Measurements from ENCODE around the gene BHLHA15. TPM values are rescaled to one million over a fixed set of nuclear protein-coding genes. Genes with fewer than 3 reads are reported as not detected.

BHLHA15 gene
- polyA plus RNA-seq, 1 donor (not counting 4 experiments of a cell fraction or from before 2014, with no cell fraction given), result not detected

- Histone ChIP-seq H3K79me2 (ENCODE audit: control insufficient read depth, insufficient read depth, low read length) (no peaks in the 10 kb centered on the region), H3K9me1 (ENCODE audit: control insufficient read depth, extremely low read depth, insufficient read depth, low read length) (no peaks in the 10 kb centered on the region)
- dilution Hi-C loops (cut with MboI; ENCODE audit: extremely low pct_ligation_motif_present, low sequenced_read_pairs), result no loop called here
Observed at GRCh38 chr7:98223351-98223897, 12.2 kb downstream of the BHLHA15 start.

DNA sequence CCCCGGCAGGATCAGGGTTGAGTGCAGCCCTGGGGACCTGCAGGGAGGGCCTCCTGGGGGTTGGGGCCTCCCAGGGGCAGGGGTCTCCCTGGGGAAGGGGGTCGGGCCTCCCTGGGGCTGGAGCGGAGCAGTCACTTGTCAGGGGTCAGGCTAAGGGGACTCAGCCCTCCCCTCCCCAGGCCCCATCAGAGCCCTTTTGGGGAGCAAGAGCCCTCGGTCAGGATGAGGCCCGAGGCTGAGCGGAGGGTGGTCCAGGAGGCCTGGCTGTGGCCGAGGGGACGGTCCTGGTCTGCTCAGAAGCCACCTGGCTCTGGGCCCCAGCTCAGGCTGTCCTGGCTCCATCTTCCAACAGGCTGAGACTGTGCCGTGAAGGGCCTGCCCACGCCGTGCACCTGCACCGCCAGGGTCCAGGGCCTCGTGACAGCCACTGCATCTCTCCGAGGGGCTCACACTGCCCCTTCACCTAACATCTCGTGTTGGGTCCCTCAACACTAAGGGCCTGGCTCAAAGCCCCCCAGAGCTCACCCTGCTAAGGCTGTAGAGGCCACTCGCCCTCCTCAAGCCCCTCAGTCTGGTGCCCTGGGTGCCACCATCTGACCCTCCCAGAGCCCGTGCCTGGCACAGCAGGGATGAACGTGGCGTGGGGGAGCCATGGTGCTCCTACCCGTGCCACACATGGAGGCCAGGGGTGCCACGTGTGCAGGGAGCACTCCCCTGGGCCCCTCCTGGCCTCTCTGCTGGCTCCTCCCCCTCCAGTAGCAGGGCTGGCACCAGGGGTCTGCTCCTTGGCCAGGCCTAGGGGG is 12.9 kb downstream of the BHLHA15 start:
- Histone ChIP-seq H3K27me3 (ENCODE audit: control insufficient read depth, extremely low read depth, insufficient read depth, low read length) (no peaks in the 10 kb centered on the region), H3K9me3 (ENCODE audit: control insufficient read depth, low read depth, low read length) (no peaks in the 10 kb centered on the region), H3K9me1 (ENCODE audit: control insufficient read depth, extremely low read depth, insufficient read depth, low read length) (no peaks in the 10 kb centered on the region), H3K9ac (ENCODE audit: control insufficient read depth, extremely low read depth, insufficient read depth, low read length) (no peak overlapping the region), H3K4me3 (ENCODE audit: control insufficient read depth in 2 of 3, extremely low read depth in 1 of 3, insufficient read depth in 2 of 3, low read depth in 1 of 3, low read length in 3 of 3) (no peak overlapping the region), H2AFZ (ENCODE audit: control insufficient read depth, low read length) (no peak overlapping the region), H4K20me1 (ENCODE audit: control insufficient read depth, extremely low read depth, insufficient read depth, low read length) (no peaks in the 10 kb centered on the region), H3K4me2 (ENCODE audit: control insufficient read depth, extremely low read depth, insufficient read depth, low read depth, low read length) (no peak overlapping the region), H3K79me2 (ENCODE audit: control insufficient read depth, insufficient read depth, low read length) (no peaks in the 10 kb centered on the region), H3K36me3 (ENCODE audit: control insufficient read depth in 2 of 2, extremely low read depth in 1 of 2, insufficient read depth in 2 of 2, low read length in 2 of 2) (peaks cover 0 to 3% of the 10 kb centered on the region in 2 experiments), H3K27ac (ENCODE audit: control insufficient read depth, insufficient read depth, low read length) (no peak overlapping the region), H3K4me1 (ENCODE audit: control insufficient read depth, extremely low read depth, insufficient read depth, low read length) (no peaks in the 10 kb centered on the region)
- FAIRE-seq (no peak), DNase-seq (ENCODE audit: low read depth, low spot score) (no peak)
- dilution Hi-C loops (cut with MboI; ENCODE audit: extremely low pct_ligation_motif_present, low sequenced_read_pairs), result no loop called here
- no peak for TF ChIP-seq CTCF (optimal IDR thresholded peaks at IDR 0.05 in 1 of 3, IDR thresholded peaks at IDR 0.05 in 1 of 3, conservative IDR thresholded peaks at IDR 0.05 in 1 of 3; ENCODE audit: extremely low read depth in 1 of 3, insufficient read depth in 2 of 3, low read length in 3 of 3)
- no peak for TF ChIP-seq EZH2 (IDR thresholded peaks at IDR 0.05; ENCODE audit: low read length)

More at GRCh38 chr7:98223351-98223897, 12.2 kb downstream of the BHLHA15 start:
- Histone ChIP-seq H3K27ac (ENCODE audit: control insufficient read depth, insufficient read depth, low read length) (no peak overlapping the region), H3K9me3 (ENCODE audit: control insufficient read depth, low read depth, low read length) (no peaks in the 10 kb centered on the region), H3K4me3 (ENCODE audit: control insufficient read depth in 2 of 3, extremely low read depth in 1 of 3, insufficient read depth in 2 of 3, low read depth in 1 of 3, low read length in 3 of 3) (no peak overlapping the region), H3K4me2 (ENCODE audit: control insufficient read depth, extremely low read depth, insufficient read depth, low read depth, low read length) (no peak overlapping the region), H2AFZ (ENCODE audit: control insufficient read depth, low read length) (no peak overlapping the region), H3K36me3 (ENCODE audit: control insufficient read depth in 2 of 2, extremely low read depth in 1 of 2, insufficient read depth in 2 of 2, low read length in 2 of 2) (peaks cover 0 to 3% of the 10 kb centered on the region in 2 experiments), H3K4me1 (ENCODE audit: control insufficient read depth, extremely low read depth, insufficient read depth, low read length) (no peaks in the 10 kb centered on the region), H3K9ac (ENCODE audit: control insufficient read depth, extremely low read depth, insufficient read depth, low read length) (no peak overlapping the region), H4K20me1 (ENCODE audit: control insufficient read depth, extremely low read depth, insufficient read depth, low read length) (no peaks in the 10 kb centered on the region), H3K27me3 (ENCODE audit: control insufficient read depth, extremely low read depth, insufficient read depth, low read length) (no peaks in the 10 kb centered on the region)
- DNase-seq (ENCODE audit: low read depth, low spot score) (no peak), FAIRE-seq (no peak)
- TF ChIP-seq CTCF (optimal IDR thresholded peaks at IDR 0.05 in 1 of 3, IDR thresholded peaks at IDR 0.05 in 1 of 3, conservative IDR thresholded peaks at IDR 0.05 in 1 of 3; ENCODE audit: extremely low read depth in 1 of 3, insufficient read depth in 2 of 3, low read length in 3 of 3), result no peak
- no peak for TF ChIP-seq EZH2 (IDR thresholded peaks at IDR 0.05; ENCODE audit: low read length)
